ENCODE results near the gene DDC.

DDC gene

GRCh38 chr7:50436133-50436806 lies 128.9 kb downstream of the DDC start:
- DNase-seq = no peak
- in situ Hi-C loops (cut with MboI; ENCODE audit: low pct_unique_long_range_greater_than_20kb, low sequenced_read_pairs) = no loop called here

DNA sequence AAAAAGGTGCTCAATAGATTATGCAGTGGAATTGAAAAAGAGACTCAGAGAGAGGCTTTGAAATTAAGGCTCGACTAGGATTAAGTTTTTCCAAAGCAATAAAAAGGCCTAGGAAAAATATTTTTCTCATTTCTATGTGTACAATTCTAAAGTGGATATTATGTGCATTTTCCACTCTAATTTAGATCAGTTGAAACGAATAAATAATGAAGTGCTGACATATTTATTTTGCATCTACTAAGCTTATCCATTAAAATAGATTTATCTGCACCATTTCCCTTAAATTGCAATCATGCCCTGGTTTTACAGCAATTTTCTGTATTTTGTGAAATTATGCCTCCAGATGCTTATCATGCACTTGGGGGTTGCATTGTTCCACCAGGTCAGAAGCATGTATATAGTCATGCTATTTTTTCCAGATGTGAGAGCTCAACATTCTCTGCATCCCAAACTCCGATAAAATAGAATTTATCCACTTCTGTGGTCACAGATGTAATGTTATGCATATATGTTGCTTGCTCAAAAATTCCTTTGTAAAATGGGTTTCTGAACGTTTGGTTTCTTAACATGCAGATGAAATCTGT lies 133.4 kb downstream of the DDC start:
- no peak for DNase-seq
- in situ Hi-C loops (cut with MboI; ENCODE audit: low pct_unique_long_range_greater_than_20kb, low sequenced_read_pairs) = no loop called here

DNA sequence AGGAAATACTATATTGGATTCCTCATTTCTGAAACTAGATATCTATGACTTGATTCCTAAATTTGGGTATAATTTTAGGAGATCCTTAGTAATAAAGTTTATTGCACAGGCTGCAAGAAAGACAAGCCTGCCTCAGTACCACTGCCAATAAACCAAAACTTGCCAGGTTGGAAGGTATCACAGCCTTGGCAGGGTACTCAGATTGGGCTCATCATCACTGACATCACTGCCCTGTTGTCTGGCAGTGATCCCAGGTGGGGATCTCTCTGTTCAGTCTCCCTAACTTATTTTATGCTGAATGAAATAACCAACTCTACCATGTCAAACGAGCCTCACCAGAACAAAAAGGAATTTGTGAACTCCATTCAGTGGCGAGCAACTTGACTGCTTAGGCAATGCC lies 133.9 kb downstream of the DDC start:
- DNase-seq = no peak
- in situ Hi-C loops (cut with MboI; ENCODE audit: low pct_unique_long_range_greater_than_20kb, low sequenced_read_pairs) = no loop called here

GRCh38 chr7:50428911-50429310 lies 136.3 kb downstream of the DDC start:
- DNase-seq = no peak
- in situ Hi-C loops (cut with MboI; ENCODE audit: low pct_unique_long_range_greater_than_20kb, low sequenced_read_pairs) = no loop called here

- in situ Hi-C loops (cut with MboI; ENCODE audit: low pct_unique_long_range_greater_than_20kb, low sequenced_read_pairs) = no loop called here
- no peak for DNase-seq
These were observed 137.7 kb downstream of the DDC start for GRCh38 chr7:50427518-50427917.

- DNase-seq = no peak
- in situ Hi-C loops (cut with MboI; ENCODE audit: low pct_unique_long_range_greater_than_20kb, low sequenced_read_pairs) = no loop called here
These were observed 138.7 kb downstream of the DDC start for GRCh38 chr7:50426280-50427045.

- in situ Hi-C loops (cut with MboI; ENCODE audit: low pct_unique_long_range_greater_than_20kb, low sequenced_read_pairs) = no loop called here
These were observed 139.9 kb downstream of the DDC start for GRCh38 chr7:50425318-50425717.

DNA sequence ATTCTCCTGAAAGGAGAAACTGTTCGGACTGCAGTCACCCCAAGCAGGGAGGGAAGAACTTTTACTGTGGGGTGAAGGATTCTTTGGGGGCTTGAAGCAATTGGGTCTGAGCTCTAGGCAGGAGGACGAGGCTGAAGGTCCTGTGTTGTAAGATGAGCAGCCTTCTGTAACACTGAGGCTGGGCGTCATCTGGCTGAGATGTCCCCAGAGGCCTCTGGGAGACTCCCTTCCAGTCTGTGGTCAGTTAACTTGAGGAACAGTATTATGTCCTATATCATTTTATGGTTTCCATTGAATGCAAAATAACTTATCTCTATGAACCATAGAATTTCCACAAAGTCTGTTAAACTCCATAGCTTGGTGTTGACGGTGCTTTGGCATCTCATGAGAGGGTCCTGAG lies 141.3 kb downstream of the DDC start:
- in situ Hi-C loops (cut with MboI; ENCODE audit: low pct_unique_long_range_greater_than_20kb, low sequenced_read_pairs) = no loop called here
- DNase-seq = no peak

More at GRCh38 chr7:50425318-50425717, 139.9 kb downstream of the DDC start:
- no peak for DNase-seq

GRCh38 chr7:50422858-50423257 lies 142.3 kb downstream of the DDC start:
- in situ Hi-C loops (cut with MboI; ENCODE audit: low pct_unique_long_range_greater_than_20kb, low sequenced_read_pairs) = no loop called here
- DNase-seq = no peak

DNA sequence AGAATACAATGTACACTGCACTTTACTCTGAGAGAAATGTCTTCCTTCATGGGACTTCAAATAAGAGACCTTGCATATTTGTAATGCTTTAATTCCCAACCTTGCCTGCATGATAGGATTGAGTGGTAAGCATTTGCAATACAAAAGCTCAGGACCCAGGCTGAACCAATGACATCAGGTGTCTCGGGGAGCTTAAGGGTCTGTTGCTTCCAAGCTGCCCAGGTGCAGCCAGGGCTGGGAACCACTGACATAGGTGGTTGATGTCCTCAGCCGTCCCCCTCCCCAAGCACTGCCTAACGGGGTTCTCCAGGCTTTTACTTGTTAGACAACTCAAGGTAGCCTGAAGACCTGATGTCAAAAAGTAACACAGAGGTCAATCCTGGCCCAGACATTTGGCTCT lies 144.2 kb downstream of the DDC start:
- DNase-seq = no peak
- in situ Hi-C loops (cut with MboI; ENCODE audit: low pct_unique_long_range_greater_than_20kb, low sequenced_read_pairs) = no loop called here

- in situ Hi-C loops (cut with MboI; ENCODE audit: low pct_unique_long_range_greater_than_20kb, low sequenced_read_pairs) = no loop called here
- DNase-seq = no peak
These were observed 146.5 kb downstream of the DDC start for GRCh38 chr7:50418526-50419290.

- DNase-seq = peak; percentile 87
- in situ Hi-C loops (cut with MboI; ENCODE audit: low pct_unique_long_range_greater_than_20kb, low sequenced_read_pairs) = no loop called here
These were observed 147.1 kb downstream of the DDC start for GRCh38 chr7:50418086-50418515.

- peak; percentile 75 for DNase-seq
- in situ Hi-C loops (cut with MboI; ENCODE audit: low pct_unique_long_range_greater_than_20kb, low sequenced_read_pairs) = no loop called here
These were observed 148.6 kb downstream of the DDC start for GRCh38 chr7:50416527-50417182.

DNA sequence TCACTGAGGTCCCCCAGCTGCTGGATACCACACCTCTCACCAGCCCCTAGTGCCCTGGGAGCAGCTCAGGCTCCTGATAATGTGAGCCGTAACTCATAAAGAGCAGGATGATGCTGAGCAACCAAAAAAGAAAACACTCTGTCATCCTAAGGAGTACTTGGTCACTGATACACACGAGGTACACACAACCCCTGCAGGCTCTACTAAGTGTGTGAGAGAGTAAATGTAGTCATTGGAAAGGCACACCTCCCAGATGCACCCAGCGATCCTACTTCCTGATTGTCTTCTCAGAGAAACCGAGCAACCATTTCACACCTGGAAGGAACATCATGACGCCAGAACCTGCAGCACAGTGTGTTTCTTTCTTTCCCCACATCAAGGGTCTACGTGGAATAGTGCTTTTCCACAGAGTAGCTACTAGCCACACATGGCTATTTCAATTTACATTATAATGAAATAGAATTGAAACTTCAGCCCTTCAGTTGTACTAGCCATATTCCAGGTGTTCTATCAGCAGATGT lies 149.3 kb downstream of the DDC start:
- in situ Hi-C loops (cut with MboI; ENCODE audit: low pct_unique_long_range_greater_than_20kb, low sequenced_read_pairs) = no loop called here
- no peak for DNase-seq

- in situ Hi-C loops (cut with MboI; ENCODE audit: low pct_unique_long_range_greater_than_20kb, low sequenced_read_pairs) = no loop called here
- no peak for DNase-seq
These were observed 151.6 kb downstream of the DDC start for GRCh38 chr7:50413561-50413960.

DNA sequence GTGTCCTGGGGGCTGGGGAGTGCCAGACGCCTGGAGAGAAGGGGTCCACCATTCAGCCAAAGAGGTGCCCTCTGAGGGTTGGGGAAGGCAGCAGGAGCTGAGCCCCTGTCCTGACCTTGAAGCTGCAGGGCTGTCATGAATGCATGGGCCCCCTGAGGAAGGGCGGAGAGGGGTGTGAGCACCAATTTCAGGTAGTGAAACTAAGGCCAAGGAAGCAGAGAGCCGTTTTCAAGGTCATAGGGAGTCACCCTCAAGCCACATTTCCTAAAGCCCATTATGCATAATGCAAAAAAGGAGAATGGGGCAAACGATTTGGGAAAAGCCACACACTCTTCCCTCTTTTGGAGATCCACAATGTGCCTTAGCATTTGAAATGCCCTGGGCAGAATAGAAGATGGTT lies 152.2 kb downstream of the DDC start:
- in situ Hi-C loops (cut with MboI; ENCODE audit: low pct_unique_long_range_greater_than_20kb, low sequenced_read_pairs) = no loop called here
- DNase-seq = no peak

- DNase-seq = no peak
These were observed 153.9 kb downstream of the DDC start for GRCh38 chr7:50411332-50411731.

GRCh38 chr7:50409856-50410745 lies 155.1 kb downstream of the DDC start:
- in situ Hi-C loops (cut with MboI; ENCODE audit: low pct_unique_long_range_greater_than_20kb, low sequenced_read_pairs) = no loop called here
- peak; percentile 31 for DNase-seq

More at GRCh38 chr7:50411332-50411731, 153.9 kb downstream of the DDC start:
- in situ Hi-C loops (cut with MboI; ENCODE audit: low pct_unique_long_range_greater_than_20kb, low sequenced_read_pairs) = no loop called here
